GM23338 (cell line): Measurements from ENCODE around the gene CPTP. TPM values are rescaled to one million over a fixed set of nuclear protein-coding genes. Genes with fewer than 3 reads are reported as not detected.

Experiments
- ATAC-seq: fragments of 200-7000 bp; cut with Tn5 transposase; 3 replicates; pipeline ENCODE4 v1.9.1; 2020
- DNase-seq: peaks from one replicate; pipeline ENCODE4 v3.0.0-alpha.2; 2015; ENCODE audit warnings: low spot score
- H2AFZ ChIP-seq: fragments of 200-600 bp; sonication (generic); 2 replicates; pipeline ENCODE4 v1.8.0; 2016; ENCODE audit warnings: antibody characterized with exemption, mild to moderate bottlenecking, moderate library complexity
- H3F3A ChIP-seq: fragments of 200-600 bp; sonication (generic); replicated peaks from 2 replicates; pipeline ENCODE4 v1.8.0; 2017; ENCODE audit warnings: antibody characterized with exemption, mixed run types, low read depth
- H3K27ac ChIP-seq: fragments of 200-600 bp; sonication (generic); 2 replicates; pipeline ENCODE4 v1.6.1; 2016; ENCODE audit warnings: low read depth
- H3K27me3 ChIP-seq: fragments of 200-600 bp; sonication (generic); 2 replicates; pipeline ENCODE4 v1.8.0; 2016; ENCODE audit warnings: mild to moderate bottlenecking, mixed run types, moderate library complexity; ENCODE audit not compliant: insufficient read depth
- H3K36me3 ChIP-seq: fragments of 200-600 bp; sonication (generic); 2 replicates; pipeline ENCODE4 v1.8.0; 2016; ENCODE audit warnings: mild to moderate bottlenecking; ENCODE audit not compliant: insufficient read depth
- H3K4me1 ChIP-seq: fragments of 200-600 bp; sonication (generic); 2 replicates; pipeline ENCODE4 v1.8.0; 2016; ENCODE audit warnings: mild to moderate bottlenecking, moderate library complexity; ENCODE audit not compliant: insufficient read depth
- H3K4me2 ChIP-seq: fragments of 200-600 bp; sonication (generic); 2 replicates; pipeline ENCODE4 v1.7.1; 2017; ENCODE audit warnings: mixed run types
- H3K4me3 ChIP-seq: fragments of 200-600 bp; sonication (generic); 2 replicates; pipeline ENCODE4 v1.6.1; 2016; ENCODE audit warnings: mixed run types
- H3K79me2 ChIP-seq: fragments of 200-600 bp; sonication (generic); replicated peaks from 2 replicates; pipeline ENCODE4 v1.8.0; 2017; ENCODE audit warnings: mild to moderate bottlenecking; ENCODE audit not compliant: insufficient read depth
- H3K9me2 ChIP-seq: fragments of 200-600 bp; sonication (generic); 2 replicates; pipeline ENCODE4 v1.8.0; 2017; ENCODE audit not compliant: insufficient read depth
- H4K20me1 ChIP-seq: fragments of 200-600 bp; sonication (generic); replicated peaks from 2 replicates; pipeline ENCODE4 v1.8.0; 2017; ENCODE audit warnings: mild to moderate bottlenecking; ENCODE audit not compliant: insufficient read depth
- H3K27ac Mint-ChIP-seq: 2 replicates; pipeline ENCODE4 v1.8.0; 2020; ENCODE audit warnings: inconsistent platforms, mild to moderate bottlenecking, moderate library complexity, mixed read lengths
- H3K27me3 Mint-ChIP-seq: 3 replicates; pipeline ENCODE4 v1.8.0; 2022; ENCODE audit warnings: low read depth, mild to moderate bottlenecking, moderate library complexity, mixed read lengths, inconsistent platforms; ENCODE audit not compliant: insufficient read depth, poor library complexity
- H3K36me3 Mint-ChIP-seq: 3 replicates; pipeline ENCODE4 v1.8.0; 2021; ENCODE audit warnings: low read depth, mild to moderate bottlenecking, inconsistent platforms, moderate library complexity, mixed read lengths
- H3K4me1 Mint-ChIP-seq: 3 replicates; pipeline ENCODE4 v1.8.0; 2020; ENCODE audit warnings: mild to moderate bottlenecking, inconsistent platforms, mixed read lengths
- H3K4me3 Mint-ChIP-seq: 3 replicates; pipeline ENCODE4 v1.8.0; 2021; ENCODE audit warnings: moderate library complexity, mild to moderate bottlenecking, inconsistent platforms, mixed read lengths
- H3K9me3 Mint-ChIP-seq: 3 replicates; pipeline ENCODE4 v1.8.0; 2020; ENCODE audit warnings: moderate library complexity, mild to moderate bottlenecking, inconsistent platforms, mixed read lengths
- CREB1 ChIP-seq: fragments of 250-450 bp; sonication (Bioruptor Pico); IDR thresholded peaks from 2 replicates; pipeline ENCODE4 v1.5.0; 2020; ENCODE audit warnings: low read depth, mild to moderate bottlenecking, moderate library complexity
- EZH2 ChIP-seq: fragments of 200-600 bp; sonication (generic); IDR thresholded peaks from one replicate; pipeline ENCODE4 v1.8.0; 2017; ENCODE audit warnings: antibody characterized with exemption, mild to moderate bottlenecking, low read depth; ENCODE audit not compliant: unreplicated experiment
- EZH2phosphoT487 ChIP-seq: fragments of 200-600 bp; sonication (generic); IDR thresholded peaks from one replicate; pipeline ENCODE4 v1.8.1; 2018; ENCODE audit warnings: antibody characterized with exemption; ENCODE audit not compliant: unreplicated experiment
- POLR2AphosphoS5 ChIP-seq: IDR thresholded peaks from 2 replicates; pipeline ENCODE4 v1.6.1; 2016; ENCODE audit warnings: antibody characterized with exemption, low read depth
- STAT1 ChIP-seq: IDR thresholded peaks from one replicate; pipeline ENCODE4 v1.6.1; 2016; ENCODE audit warnings: antibody characterized with exemption; ENCODE audit not compliant: unreplicated experiment
- ZNF114 ChIP-seq: fragments of 250-450 bp; sonication (Bioruptor Pico); IDR thresholded peaks from 2 replicates; pipeline ENCODE4 v1.5.0; 2020; ENCODE audit warnings: mild to moderate bottlenecking, moderate library complexity
- ZNF331 ChIP-seq: fragments of 250-450 bp; sonication (Bioruptor Pico); IDR thresholded peaks from 2 replicates; pipeline ENCODE4 v1.5.0; 2020; ENCODE audit warnings: low read depth, mild to moderate bottlenecking, moderate library complexity
- polyA plus RNA-seq: library from polyadenylated mRNA; unstranded; fragments of >200 nt; fragmentation: Nextera tagmentation; extraction: Ambion mirVana; gene quantifications from 2 replicates; pipeline ENCODE4 v1.2.1, GENCODE V29; 2016
- total RNA-seq: library from RNA; depleted of rRNA; stranded (reverse); fragments of >200 nt; shearing (Covaris generic); gene quantifications from 2 replicates; pipeline ENCODE4 v1.2.3, GENCODE V29; 2014
- TF ChIP-seq, protein P1 (sequence below): IDR thresholded peaks from one replicate; pipeline ENCODE4 v1.6.1; 2018; ENCODE audit warnings: antibody characterized with exemption; ENCODE audit not compliant: unreplicated experiment
- TF ChIP-seq, protein P2 (sequence below), 2 experiments: fragments of 200-600 bp in 1 of 2; sonication (generic) in 1 of 2; conservative IDR thresholded peaks; 2 replicates each; pipeline versions ENCODE4 v1.5.1 to v1.6.1; 2016 to 2017; ENCODE audit warnings: antibody characterized with exemption in 2 of 2, low read depth in 2 of 2, mild to moderate bottlenecking in 2 of 2, moderate library complexity in 1 of 2
- TF ChIP-seq, protein P3 (sequence below): IDR thresholded peaks from 2 replicates; pipeline ENCODE4 v1.6.1; 2016; ENCODE audit warnings: antibody characterized with exemption

CPTP gene
- total and polyA plus RNA-seq, 2 experiments from 2014 or later: 8.1 to 13.5 TPM

DNA sequence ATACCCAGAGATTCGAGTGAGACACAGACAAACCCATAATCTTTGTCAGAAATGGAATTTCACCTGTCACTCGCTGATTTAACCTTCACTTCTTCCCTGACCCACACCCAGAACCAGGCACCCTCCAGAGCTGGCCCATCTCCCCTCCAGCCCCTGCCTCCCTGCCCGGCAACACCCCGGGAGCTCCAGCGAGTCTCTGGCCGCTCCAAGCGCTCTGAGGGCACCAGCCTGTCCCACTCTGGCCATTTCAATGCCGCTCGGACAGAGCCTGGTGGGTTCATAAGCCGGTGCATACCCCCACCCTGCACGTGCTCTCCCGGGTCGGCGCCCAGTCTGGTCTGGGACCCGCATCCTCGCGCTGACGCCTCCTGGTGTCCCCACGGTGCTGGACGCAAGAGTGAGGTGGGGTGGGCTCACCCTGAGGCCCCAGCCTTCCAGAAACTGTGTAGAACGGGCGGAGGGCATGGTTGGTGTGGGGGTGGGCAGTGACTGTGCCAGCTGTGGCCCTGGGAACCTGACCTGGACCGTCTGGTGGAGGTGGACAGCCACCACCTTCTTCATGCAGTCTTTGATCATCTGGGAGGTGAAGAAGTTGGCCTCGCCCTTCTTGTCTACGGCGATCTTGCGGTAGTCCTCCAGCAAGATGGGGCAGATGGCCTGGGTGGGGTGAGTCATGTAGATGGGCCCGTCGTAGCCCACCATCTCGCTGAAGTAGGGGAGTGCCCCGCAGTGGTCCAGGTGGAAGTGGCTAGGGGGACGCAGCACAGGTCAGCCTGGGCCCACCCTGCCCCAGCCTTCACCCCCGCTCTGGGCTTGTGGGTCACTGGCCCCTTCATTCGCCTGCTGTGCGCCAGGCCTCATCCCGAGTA is 5.6 kb upstream of the CPTP start (continued):
- TF ChIP-seq, protein P1, sequence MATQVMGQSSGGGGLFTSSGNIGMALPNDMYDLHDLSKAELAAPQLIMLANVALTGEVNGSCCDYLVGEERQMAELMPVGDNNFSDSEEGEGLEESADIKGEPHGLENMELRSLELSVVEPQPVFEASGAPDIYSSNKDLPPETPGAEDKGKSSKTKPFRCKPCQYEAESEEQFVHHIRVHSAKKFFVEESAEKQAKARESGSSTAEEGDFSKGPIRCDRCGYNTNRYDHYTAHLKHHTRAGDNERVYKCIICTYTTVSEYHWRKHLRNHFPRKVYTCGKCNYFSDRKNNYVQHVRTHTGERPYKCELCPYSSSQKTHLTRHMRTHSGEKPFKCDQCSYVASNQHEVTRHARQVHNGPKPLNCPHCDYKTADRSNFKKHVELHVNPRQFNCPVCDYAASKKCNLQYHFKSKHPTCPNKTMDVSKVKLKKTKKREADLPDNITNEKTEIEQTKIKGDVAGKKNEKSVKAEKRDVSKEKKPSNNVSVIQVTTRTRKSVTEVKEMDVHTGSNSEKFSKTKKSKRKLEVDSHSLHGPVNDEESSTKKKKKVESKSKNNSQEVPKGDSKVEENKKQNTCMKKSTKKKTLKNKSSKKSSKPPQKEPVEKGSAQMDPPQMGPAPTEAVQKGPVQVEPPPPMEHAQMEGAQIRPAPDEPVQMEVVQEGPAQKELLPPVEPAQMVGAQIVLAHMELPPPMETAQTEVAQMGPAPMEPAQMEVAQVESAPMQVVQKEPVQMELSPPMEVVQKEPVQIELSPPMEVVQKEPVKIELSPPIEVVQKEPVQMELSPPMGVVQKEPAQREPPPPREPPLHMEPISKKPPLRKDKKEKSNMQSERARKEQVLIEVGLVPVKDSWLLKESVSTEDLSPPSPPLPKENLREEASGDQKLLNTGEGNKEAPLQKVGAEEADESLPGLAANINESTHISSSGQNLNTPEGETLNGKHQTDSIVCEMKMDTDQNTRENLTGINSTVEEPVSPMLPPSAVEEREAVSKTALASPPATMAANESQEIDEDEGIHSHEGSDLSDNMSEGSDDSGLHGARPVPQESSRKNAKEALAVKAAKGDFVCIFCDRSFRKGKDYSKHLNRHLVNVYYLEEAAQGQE: no peak
- TF ChIP-seq EZH2phosphoT487 (no peak), POLR2AphosphoS5 (no peak), EZH2 (no peak)
- TF ChIP-seq, protein P2, sequence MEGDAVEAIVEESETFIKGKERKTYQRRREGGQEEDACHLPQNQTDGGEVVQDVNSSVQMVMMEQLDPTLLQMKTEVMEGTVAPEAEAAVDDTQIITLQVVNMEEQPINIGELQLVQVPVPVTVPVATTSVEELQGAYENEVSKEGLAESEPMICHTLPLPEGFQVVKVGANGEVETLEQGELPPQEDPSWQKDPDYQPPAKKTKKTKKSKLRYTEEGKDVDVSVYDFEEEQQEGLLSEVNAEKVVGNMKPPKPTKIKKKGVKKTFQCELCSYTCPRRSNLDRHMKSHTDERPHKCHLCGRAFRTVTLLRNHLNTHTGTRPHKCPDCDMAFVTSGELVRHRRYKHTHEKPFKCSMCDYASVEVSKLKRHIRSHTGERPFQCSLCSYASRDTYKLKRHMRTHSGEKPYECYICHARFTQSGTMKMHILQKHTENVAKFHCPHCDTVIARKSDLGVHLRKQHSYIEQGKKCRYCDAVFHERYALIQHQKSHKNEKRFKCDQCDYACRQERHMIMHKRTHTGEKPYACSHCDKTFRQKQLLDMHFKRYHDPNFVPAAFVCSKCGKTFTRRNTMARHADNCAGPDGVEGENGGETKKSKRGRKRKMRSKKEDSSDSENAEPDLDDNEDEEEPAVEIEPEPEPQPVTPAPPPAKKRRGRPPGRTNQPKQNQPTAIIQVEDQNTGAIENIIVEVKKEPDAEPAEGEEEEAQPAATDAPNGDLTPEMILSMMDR (conservative IDR thresholded peaks at IDR 0.05; ENCODE audit: low read depth in 2 of 2): no peak

DNA sequence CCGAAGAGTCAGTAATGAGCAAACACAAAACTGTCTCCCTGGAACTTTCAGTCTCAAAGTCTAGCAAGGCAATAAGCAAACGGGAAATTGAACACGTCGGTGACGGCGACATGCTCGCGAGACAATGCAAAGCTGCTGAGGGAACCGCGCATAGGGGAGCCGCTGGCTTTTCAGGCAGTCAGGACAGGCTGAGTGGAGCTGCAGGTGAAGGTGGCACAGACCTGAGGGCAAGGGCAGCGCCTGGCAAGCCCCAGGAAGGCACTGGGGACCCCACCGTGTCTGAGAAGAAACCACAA is 5.0 kb upstream of the CPTP start:
- Histone ChIP-seq H3F3A (peaks cover 11% of the 10 kb centered on the region; the same call in 1 of the 2 replicates), H3K4me3 (no peak overlapping the region), H4K20me1 (peaks cover 24% of the 10 kb centered on the region), H3K9me2 (no peaks in the 10 kb centered on the region), H3K27ac (no peak overlapping the region), H2AFZ (no peak overlapping the region), H3K27me3 (no peaks in the 10 kb centered on the region), H3K4me1 (peaks cover 7% of the 10 kb centered on the region; the same call in 1 of the 2 replicates), H3K79me2 (peaks cover 72% of the 10 kb centered on the region), H3K4me2 (no peak overlapping the region), H3K36me3 (no peaks in the 10 kb centered on the region)
- peaks cover 32% of the 10 kb centered on the region for H3K27me3 Mint-ChIP-seq
- no peaks in the 10 kb centered on the region; the same call in 1 of the 3 replicates for H3K9me3 Mint-ChIP-seq
- H3K4me1 Mint-ChIP-seq: peaks cover 29% of the 10 kb centered on the region
- peaks cover 51% of the 10 kb centered on the region for H3K36me3 Mint-ChIP-seq
- ATAC-seq (no peak), DNase-seq (no peak)
- H3K4me3 Mint-ChIP-seq: no peak overlapping the region
- H3K27ac Mint-ChIP-seq: no peak overlapping the region
- TF ChIP-seq, protein P3, sequence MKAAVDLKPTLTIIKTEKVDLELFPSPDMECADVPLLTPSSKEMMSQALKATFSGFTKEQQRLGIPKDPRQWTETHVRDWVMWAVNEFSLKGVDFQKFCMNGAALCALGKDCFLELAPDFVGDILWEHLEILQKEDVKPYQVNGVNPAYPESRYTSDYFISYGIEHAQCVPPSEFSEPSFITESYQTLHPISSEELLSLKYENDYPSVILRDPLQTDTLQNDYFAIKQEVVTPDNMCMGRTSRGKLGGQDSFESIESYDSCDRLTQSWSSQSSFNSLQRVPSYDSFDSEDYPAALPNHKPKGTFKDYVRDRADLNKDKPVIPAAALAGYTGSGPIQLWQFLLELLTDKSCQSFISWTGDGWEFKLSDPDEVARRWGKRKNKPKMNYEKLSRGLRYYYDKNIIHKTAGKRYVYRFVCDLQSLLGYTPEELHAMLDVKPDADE: no peak
- no peak for TF ChIP-seq ZNF331
- TF ChIP-seq CREB1 (CRISPR knock-in tag): no peak
- TF ChIP-seq, protein P1: no peak
- no peak for TF ChIP-seq STAT1
- no peak for TF ChIP-seq ZNF114 (CRISPR knock-in tag)
- TF ChIP-seq EZH2phosphoT487: no peak
